Glomerular visceral epithelial cell (primary cell): ENCODE results near the gene NOXRED1.
"Not testable (repeated sequence)": the region's sequence is repeated elsewhere in the genome, so short reads cannot be mapped to it uniquely, and the experiment has no call there.

ENCODE experiments used
- DNase-seq: peaks from one replicate; pipeline ENCODE4 v3.0.0-alpha.2; 2016; ENCODE audit errors: extremely low spot score

Gene NOXRED1, protein sequence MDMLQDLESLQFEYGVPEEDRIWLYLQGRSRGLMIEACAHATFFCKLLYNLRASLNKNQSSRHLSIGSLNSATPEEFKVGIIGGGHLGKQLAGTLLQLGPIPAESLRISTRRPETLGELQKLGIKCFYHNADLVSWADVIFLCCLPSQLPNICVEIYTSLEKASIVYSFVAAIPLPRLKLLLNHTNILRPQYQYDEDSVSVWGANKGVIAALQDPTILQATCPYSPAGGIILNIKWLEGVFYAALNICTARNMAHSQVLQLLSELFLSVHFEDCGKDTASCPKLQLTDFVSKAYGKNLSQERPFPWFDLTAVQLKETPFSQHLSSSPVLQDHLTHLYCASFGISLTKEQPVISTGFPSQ

DNA sequence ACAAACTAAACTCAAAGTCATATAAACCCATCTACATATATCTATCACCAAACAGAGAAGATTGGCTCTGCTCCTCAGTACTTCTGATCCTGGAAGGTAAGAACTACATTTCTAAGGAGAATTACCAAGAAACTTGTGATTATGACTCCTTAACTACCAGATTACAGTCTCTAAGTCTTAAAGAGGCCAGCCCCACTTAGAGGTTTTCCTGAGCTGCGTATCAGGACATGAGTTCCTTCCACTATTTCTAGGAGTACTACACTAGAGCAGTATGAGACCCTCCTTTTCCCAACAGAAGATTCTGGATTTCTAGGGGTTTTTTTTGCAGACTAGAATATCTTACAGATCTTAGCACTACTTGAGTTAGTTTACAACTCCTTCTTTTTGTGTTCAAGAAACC, at the start of gene NOXRED1:
NOXRED1 (minus strand) TSS at position 101 of the 400 bp plus-strand sequence. CDS start 634 bp downstream, outside the sequence.
- no peak for DNase-seq

DNA sequence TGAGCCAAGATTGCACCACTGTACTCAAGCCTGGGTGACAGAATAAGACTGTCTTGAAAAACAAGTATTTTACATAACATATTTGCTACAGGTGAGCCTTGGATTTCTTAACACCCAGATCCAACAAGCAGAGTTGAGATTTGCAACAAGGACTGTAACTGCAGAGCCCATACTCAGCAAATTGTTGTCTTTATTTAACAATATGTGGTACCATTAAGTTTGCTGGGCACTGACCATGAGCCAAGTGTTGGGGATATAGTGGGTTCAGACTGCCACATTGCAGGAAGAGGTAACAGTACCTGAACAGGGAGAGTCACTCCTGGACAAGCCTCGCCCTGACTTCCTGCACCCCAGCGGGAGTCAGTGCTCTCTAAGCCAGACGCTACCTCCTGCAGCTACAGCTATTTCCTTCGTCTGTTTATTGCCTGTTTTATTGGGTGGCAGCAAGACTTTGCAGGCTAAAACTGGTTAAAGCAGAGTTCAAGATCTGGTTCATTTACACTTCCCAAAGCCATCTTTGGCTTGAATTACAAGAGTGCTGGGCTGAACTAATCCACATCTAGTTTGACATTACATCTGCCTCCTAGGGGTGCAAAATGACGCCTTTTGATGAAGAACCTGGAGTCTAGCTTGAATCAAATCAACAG, 47.0 kb upstream of the NOXRED1 start:
- no peak for DNase-seq

DNA sequence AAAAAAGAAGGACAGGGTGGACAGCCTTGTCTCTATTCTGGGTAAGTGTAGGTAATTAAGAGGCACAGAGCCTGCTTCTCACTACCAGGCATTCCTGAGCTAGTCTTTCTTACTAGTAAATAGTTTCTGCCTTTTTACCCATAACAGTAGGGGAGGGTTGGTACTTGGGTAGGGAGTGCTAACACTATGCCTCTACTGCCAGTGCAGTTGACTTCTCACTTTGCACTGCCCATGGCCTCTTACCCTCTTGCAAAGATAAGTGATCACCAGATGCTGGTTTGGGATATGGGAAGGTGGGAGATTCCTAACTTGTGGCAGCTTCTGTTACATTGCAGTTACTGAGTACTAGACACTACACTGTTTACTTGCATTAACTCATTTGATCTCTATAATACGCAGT, 46.2 kb upstream of the NOXRED1 start:
- no peak for DNase-seq

DNA sequence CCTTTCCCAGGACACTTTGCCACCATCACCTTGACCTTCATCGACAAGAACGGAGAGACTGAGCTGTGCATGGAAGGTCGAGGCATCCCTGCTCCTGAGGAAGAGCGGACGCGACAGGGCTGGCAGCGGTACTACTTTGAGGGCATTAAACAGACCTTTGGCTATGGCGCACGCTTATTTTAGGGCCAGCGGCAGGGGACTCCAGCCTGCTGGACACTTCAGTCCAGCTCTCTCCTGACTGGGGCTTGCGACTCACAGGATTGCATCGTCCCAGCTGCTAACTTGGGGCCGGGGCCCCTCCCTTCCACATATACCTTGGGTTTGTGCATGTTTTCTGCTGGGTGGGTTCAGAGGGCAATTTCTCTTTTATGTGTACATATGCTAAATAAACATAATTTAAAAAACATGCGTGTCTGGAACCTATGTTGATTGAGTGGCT, 45.8 kb upstream of the NOXRED1 start:
- no peak for DNase-seq

DNA sequence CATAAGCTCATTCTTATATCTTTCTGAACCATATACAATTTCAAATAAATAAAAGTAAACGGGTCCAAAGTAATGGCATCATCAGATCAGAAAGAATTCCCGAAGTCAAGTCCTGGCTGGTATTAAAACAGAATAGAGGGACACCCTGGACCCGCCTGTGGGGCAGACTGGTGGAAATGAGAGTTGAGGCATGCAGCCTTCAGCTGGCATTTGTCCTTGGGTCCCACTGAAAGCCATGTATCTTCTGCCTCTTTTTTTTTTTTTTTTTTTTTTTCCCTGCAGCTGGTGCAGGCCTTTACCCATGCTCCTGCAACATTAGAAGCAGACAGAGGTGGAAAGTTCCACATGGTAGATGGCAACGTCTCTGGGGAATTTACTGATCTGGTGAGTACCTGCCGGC, 44.5 kb upstream of the NOXRED1 start:
- DNase-seq: no peak

DNA sequence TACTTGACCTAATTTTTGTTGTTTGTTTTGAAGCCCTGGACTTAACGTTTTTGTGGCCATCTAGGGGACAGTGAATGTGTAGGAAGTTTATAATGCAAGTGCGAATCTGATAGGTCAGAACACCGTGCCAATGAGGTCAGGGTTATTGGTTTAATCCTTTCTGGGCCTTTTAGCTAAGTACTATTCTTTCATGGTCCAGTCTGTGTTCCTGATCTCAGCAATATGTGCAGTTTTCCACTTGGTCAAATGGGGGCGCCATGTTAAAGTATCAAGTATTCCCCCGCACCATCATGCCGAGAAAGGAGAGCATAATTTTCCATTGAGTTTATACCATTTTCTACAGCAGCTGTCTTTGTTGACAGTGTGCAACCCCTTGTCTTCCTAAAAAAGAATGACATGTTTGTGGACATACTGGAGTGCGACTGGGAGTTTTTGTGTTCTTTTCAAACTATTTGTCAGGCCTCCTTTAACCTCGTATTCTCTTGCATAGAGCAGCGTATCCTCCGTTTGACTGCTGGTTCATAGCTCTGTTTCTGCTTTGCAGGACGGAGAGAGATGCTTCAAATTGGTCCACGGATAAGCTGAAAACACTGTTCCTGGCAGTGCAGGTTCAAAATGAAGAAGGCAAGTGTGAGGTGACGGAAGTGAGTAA, 35.9 kb upstream of the NOXRED1 start:
- peak; percentile 71 for DNase-seq

DNA sequence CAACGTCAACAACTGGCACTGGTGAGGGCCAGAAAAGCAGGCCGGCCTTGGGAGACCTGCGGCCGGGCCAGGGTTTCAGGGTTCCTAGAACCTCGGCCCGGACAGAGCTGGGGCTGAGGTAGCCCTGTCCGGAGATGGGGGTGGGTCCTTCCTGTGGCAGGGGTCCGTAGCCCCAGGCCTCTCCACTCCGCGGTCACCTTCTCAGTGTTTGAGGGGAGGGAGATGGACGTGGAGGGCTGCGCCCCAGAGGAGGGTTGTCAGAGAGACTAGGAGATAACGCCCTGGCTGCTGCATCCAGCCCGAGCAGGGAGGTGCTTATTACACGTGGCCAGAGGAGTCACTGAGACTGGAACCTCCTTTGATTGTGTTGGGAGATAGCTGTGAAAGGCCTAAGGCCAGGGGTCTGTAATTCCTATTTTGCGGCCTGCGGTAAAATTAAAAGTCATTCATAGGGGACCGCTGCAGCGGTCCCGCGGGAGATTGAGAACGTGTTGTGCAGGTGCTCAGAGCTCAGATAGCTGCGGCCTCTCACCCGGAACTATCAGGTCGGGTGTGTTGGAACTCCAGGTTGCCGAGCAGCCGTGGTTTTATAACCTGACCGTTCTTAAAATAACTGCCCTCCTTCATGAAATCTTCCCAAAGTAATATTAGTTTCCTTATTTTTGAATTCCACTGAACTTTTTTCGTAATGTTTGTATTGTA, 35.1 kb upstream of the NOXRED1 start:
- peak; percentile 41 for DNase-seq

DNA sequence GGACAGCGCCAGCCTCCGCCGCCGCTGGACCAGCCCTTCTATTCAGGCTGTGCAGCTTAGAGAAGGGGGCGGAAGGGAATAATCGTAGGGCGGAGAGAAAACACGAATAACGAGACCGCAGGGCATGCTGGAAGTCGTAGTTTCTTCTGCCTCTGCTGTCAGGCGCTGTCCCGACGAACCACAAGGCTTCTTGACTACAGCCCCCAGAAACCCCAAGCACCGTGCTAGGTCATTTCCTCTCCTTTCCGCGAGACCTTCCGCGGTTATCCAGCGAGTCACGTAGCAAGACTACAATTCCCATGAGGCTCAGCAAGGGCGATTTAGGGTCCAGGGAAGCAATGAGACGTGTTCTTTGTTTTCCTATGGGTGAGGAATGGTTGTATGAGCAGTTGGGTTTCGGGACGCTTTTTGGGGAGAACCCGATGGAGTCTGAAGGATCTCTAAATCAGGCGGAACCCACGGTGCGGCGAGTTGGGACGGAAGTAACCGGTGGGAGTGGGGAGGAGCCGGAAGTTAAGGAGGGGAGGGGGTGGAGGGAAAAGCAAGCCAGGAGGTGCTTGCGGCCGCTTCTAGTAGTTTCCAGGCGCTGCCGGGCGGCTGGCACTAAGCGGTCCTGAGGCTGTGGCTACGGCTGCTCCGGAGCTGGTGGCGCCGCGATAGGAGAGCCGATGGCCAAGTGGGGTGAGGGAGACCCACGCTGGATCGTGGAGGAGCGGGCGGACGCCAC, 34.4 kb upstream of the NOXRED1 start, which contains the start of the genes AHSA1 and VIPAS39:
AHSA1 (plus strand) TSS at position 572 of the 727 bp plus-strand sequence; CDS start at position 669, 97 bp downstream.
VIPAS39 (minus strand) TSS at position 80 of the 727 bp plus-strand sequence. CDS start 3,499 bp downstream, outside the sequence.
- DNase-seq: peak; percentile 98

DNA sequence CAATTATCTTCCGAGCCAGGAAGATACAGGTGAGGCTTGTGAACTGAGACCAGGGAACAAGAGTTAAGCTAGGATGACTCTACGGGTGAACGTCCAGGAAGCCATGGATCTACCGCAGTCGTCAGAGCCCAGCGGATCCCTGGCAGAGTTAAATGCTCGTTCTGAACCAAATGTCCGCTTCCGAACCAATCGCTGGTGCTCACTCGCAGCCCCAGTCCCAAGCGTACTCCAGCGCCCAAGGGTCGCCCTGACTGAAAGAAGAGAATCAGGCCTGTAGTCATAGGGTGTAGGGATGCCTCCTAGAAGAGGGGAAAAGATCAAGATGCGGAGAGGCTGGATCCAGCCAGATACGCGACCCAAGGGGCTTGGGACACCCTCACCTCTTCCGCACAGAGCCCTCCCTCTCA, 33.8 kb upstream of the NOXRED1 start:
- DNase-seq: no peak

DNA sequence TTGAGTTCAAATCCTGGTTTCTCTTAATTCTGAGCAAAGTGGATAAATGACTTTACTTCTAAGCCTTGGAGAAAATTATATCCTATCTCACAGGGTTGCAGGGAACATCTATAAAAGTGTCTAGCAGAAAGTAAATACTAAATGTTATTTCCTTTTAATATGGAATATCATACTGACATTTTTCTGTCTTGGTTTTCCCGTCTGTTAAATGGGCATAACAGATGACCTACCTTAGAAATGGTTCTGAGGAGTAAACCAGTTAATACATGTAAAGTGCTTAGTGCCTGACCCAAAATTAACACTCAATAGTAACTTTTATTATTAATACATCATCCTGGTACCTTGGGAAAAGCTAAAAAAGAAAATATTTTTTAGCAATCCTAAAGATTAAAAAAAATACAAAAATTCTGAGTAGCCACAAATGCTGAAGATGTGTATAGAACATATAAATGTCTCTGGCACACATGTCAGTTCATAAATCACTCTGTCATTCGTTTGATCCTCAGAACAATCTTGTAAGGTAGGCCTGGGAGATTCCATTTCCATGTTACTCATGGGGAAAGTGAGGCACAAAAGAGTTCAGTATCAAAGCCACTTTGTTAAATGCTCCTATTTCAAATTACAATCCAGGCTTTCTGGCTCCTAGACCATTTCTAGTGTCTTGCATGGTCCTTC, 32.8 kb upstream of the NOXRED1 start:
- no peak for DNase-seq

DNA sequence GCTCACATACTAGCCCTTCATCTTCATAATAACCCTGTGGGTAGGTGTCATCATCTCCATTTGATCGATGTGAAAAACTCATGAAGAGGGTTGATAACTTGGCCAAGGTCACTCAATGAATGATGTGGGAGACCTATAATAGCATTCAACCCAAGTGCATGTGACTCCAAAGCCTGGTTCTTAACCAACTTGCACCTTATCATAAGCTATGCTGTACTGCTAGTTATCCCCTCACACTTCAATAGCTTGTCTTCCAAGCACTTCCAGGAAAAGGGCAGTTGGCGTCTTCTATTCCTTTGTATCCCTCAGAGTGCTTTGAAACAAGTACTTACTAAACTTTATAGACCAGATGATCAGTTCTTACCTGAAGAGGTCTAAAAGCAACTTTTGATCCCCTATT, 18.9 kb upstream of the NOXRED1 start:
- no peak for DNase-seq

DNA sequence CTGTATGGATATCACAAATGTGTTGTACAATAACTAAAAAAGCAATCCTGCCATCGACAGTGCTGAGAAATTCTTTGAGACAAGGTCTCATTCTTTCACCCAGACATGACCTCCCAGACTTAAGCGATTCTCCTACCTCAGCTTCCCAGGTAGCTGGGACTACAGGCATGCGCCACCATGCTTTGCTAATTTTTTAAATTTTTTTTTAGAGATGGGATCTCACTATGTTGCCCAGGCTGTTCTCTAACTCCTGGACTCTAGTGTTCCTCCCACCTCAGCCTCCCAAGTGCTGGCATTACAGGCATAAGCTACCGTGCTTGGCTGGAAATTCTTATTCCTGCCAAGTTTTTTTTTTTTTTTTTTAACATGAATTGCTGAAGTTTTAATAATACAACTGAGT, 16.5 kb upstream of the NOXRED1 start:
- DNase-seq: no peak

DNA sequence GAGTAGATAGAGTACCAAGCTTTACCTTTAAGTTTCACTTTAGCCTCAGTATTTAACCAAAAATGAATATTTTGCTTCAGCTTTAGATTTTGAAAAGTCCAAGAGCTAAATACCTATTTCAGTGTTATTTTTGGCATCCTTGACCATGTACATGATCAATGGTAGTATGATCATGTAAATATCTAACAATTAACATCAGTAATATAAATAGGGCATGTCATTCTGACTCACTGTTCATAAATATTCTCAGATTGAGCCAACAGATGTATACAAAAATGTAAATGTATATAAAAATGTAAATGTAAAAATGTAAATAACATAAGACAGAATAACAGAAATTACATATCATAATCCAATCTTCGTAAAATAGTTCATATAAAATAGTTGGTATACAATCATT, 15.3 kb upstream of the NOXRED1 start:
- no peak for DNase-seq

DNA sequence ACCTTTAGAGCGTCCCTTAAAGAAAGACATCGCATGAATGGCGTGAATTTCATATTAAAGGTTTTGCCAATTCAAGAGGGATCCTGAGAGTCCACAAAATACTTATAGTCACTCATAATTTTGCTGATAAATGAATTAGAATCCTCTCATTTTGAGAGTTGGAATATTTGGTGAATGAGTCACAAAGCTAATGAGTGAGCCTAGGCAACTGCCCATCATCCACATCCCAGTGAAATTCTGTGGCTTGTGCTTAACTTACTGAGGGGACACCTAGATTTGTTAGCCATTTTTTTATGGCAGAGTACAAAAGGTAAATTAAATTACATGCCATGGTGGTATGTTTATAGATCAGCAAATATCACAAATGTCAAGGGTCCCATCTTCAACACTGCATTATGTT, 12.7 kb upstream of the NOXRED1 start:
- DNase-seq: no peak

DNA sequence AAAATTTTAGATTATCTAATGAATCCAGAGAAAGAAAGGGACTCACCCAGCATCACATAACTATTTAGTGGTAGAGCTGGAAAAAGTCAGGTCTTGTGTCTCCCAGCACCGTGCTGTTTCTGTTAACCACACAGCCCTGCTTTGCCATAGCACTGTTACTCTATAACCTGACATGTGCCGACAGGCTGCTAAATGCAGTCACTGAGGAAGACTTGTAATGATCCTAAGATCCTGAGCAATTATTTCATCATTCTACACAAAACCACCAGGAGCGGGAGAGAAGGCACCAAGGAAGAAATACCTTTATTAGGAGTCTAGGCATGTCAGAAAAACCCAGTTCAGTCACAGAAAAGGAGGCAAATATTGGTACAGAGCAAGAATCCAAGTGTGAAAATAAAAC, 3.1 kb upstream of the NOXRED1 start:
- DNase-seq: no peak

DNA sequence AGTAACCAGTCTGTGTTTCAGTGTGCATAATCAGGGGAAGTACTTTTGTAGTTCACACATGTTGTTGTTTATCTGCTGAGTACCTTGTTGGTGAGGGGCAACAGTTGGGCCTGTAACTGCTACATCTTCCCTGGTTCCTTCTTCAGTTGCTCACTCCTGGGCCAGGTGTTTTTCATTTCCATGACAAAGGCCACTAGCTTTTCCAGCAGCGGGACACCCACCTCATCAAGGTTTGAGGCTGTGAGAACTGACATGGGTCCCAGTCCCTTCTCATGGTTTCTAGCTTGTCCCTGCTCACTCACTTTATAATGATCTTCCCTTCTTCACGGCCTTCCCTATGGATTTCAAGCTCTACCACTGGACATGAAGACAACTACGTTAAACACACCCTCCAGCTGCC, 1.5 kb upstream of the NOXRED1 start:
- no peak for DNase-seq

DNA sequence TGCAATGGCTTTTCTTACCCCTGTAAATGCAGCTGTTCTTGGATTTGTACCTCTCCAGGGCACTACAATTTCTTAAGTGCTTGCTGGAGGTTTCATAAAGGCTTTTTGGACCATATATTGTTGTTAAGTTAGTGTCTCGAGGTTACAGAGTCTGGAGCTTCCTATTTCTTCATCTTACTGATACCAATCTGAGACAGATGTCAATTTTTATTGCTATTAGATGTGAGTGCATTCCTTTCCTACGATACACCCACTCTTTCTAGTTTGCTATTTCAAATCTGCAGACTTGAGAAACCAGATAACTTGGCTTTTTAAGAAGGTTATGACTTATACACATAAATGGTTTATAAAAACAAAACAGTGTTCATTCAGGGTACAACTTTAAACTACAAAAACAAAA, 2.1 kb downstream of the NOXRED1 start:
- DNase-seq: no peak

DNA sequence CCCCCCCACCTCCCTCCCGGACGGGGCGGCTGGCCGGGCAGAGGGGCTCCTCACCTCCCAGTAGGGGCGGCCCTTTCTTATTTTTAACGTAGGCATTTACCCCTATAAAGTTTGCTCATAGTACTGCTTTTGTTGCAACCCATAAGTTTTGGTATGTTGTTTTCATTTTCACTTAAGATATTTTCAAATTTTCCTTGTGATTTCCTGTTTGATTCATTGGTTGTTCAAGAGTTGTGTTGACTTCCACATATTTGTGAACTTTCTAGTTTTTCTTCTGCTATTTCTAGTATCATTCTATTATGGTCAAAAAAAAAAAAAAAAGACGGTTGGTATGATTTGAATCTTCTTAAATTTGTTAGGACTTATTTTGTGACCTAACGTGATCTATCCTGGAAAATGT, 6.5 kb downstream of the NOXRED1 start:
- no peak for DNase-seq

DNA sequence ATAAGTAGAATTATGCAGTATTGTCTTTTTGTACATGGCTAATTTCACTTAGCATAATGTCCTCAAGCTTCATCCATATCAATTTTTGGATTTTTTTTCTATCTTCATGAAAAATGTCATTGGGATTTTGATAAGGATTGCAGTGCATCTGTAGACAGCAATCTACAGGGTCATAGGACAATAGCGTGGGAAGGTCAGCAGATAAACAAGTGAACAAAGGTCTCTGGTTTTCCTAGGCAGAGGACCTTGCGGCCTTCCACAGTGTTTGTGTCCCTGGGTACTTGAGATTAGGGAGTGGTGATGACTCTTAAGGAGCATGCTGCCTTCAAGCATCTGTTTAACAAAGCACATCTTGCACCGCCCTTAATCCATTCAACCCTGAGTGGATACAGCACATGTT, 7.2 kb downstream of the NOXRED1 start:
- not testable (repeated sequence) for DNase-seq

DNA sequence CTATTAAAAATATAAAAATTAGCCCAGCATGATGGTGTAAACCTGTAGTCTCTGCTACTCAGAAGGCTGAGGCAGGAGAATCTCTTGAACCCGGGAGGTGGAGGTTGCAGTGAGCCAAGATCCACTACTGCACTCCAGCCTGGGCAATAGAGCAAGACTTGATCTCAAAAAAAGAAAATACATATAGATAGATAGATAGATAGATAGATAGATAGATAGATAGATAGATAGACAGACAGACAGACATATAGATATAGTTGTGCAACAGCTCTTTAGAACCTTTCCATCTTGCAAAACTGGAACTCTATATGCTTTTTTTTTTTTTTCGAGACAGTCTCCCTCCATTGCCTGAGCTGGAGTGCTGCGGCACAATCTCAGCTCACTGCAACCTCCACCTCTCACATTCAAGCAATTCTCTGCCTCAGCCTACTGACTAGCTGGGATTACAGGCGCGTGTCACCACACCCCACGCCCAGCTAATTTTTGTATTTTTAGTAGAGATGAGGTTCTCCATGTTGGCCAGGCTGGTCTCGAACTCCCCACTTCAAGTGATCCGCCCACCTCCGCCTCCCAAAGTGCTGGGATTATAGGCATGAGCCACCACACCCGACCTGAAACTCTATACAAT, 7.8 kb downstream of the NOXRED1 start:
- not testable (repeated sequence) for DNase-seq
